NB4 (cell line): ENCODE measurements around the gene SGCD.

Experiments used
- CTCF ChIP-seq: IDR thresholded peaks from one replicate; pipeline ENCODE4 v1.5.1; 2012; ENCODE audit warnings: low read depth, low read length
- MYC ChIP-seq: IDR thresholded peaks from 2 replicates; pipeline ENCODE4 v1.6.1; 2011; ENCODE audit warnings: low read depth, low read length
- POLR2A ChIP-seq: IDR thresholded peaks from 2 replicates; pipeline ENCODE4 v1.6.1; 2011; ENCODE audit warnings: mild to moderate bottlenecking; ENCODE audit not compliant: insufficient read length; ENCODE audit errors: extremely low read depth
- TF ChIP-seq, protein P1 (sequence below): IDR thresholded peaks from 2 replicates; pipeline ENCODE4 v1.6.1; 2011; ENCODE audit warnings: low read depth, low read length

DNA sequence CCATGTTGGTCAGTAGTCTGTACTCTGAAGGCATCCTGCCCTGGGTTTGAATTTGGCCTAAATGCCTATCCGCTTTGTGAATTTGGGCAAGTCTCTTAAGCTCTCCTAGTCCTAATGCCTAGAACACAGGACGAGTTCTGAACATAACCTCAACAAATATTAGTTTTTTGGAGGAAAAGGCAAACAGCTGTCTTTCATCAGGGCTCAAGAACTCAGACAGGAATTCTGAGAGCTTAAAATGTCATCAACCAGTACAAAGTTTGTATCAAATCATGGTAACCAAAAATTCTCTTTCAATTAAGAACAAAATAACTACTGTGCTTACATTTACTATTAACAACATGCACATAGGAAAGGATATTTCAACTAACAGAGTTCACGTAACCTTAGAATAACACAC is 340.7 kb downstream of the SGCD start:
- TF ChIP-seq POLR2A (no peak), CTCF (no peak), MYC (no peak)
- TF ChIP-seq, protein P1, sequence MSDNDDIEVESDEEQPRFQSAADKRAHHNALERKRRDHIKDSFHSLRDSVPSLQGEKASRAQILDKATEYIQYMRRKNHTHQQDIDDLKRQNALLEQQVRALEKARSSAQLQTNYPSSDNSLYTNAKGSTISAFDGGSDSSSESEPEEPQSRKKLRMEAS = no peak
